BE2C (cell line): ENCODE measurements around the gene RHBDF2.

Source experiments
- DNase-seq: peaks from one replicate; pipeline ENCODE4 v3.0.0-alpha.2; 2020
- H3K27me3 ChIP-seq: fragments of 250-450 bp; sonication (Bioruptor Pico); 2 replicates; pipeline ENCODE4 v1.5.1; 2020; ENCODE audit warnings: mild to moderate bottlenecking
- H3K36me3 ChIP-seq: fragments of 250-450 bp; sonication (Bioruptor Pico); 2 replicates; pipeline ENCODE4 v1.5.1; 2020; ENCODE audit warnings: mild to moderate bottlenecking
- H3K4me1 ChIP-seq: fragments of 250-450 bp; sonication (Bioruptor Pico); 2 replicates; pipeline ENCODE4 v1.5.1; 2020
- H3K4me3 ChIP-seq: 2 replicates; pipeline ENCODE4 v1.5.1; 2011; ENCODE audit warnings: low read depth, low read length
- H3K9me3 ChIP-seq: fragments of 250-450 bp; sonication (Bioruptor Pico); 2 replicates; pipeline ENCODE4 v1.5.1; 2020
- TF ChIP-seq, protein P1 (sequence below): IDR thresholded peaks from 2 replicates; pipeline ENCODE4 v1.5.1; 2012; ENCODE audit warnings: mild to moderate bottlenecking, low read depth, low read length

RHBDF2 gene

DNA sequence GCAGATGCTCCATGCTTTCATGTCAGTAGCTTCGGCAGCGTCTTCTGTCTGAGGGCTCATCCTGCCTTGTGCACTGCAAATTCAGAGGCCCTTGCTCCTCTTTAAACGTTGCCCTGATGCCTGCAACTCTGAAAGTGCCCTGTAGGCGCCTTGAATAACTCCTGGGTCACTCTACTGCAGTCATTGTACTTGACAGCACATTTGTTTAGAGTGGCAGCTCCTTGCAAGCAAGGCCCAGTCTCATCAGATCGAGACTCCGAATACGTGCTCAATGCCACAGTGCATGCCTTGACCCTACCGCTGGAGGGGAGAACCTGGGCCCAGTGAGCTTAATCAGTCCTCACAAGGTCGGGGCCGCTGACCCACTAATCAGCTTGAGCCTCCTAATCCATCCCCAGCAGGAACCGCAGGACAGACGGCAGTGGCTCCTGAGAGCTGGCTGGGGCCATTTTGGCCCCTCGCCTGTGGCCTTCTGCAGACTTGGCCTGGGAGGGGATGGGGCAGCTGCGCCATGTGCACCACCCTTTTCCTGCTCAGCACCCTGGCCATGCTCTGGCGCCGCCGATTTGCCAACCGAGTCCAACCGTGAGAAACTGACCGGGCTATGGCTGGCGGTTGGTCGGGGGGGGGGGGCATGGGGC is 38.5 kb upstream of the RHBDF2 start, which contains the start of gene PRCD:
PRCD (plus strand) TSS at position 414 of the 641 bp plus-strand sequence; CDS start at position 512, 98 bp downstream.
- Histone ChIP-seq H3K27me3 (no peaks in the 10 kb centered on the region), H3K4me3 (peak within 1 kb of the TSS; percentile 84), H3K9me3 (no peaks in the 10 kb centered on the region), H3K36me3 (peaks cover 23% of the 10 kb centered on the region), H3K4me1 (peaks cover 45% of the 10 kb centered on the region)
- TF ChIP-seq, protein P1, sequence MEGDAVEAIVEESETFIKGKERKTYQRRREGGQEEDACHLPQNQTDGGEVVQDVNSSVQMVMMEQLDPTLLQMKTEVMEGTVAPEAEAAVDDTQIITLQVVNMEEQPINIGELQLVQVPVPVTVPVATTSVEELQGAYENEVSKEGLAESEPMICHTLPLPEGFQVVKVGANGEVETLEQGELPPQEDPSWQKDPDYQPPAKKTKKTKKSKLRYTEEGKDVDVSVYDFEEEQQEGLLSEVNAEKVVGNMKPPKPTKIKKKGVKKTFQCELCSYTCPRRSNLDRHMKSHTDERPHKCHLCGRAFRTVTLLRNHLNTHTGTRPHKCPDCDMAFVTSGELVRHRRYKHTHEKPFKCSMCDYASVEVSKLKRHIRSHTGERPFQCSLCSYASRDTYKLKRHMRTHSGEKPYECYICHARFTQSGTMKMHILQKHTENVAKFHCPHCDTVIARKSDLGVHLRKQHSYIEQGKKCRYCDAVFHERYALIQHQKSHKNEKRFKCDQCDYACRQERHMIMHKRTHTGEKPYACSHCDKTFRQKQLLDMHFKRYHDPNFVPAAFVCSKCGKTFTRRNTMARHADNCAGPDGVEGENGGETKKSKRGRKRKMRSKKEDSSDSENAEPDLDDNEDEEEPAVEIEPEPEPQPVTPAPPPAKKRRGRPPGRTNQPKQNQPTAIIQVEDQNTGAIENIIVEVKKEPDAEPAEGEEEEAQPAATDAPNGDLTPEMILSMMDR, result peak; percentile 18; the same call in 1 of the 2 replicates
- DNase-seq, result no peak

DNA sequence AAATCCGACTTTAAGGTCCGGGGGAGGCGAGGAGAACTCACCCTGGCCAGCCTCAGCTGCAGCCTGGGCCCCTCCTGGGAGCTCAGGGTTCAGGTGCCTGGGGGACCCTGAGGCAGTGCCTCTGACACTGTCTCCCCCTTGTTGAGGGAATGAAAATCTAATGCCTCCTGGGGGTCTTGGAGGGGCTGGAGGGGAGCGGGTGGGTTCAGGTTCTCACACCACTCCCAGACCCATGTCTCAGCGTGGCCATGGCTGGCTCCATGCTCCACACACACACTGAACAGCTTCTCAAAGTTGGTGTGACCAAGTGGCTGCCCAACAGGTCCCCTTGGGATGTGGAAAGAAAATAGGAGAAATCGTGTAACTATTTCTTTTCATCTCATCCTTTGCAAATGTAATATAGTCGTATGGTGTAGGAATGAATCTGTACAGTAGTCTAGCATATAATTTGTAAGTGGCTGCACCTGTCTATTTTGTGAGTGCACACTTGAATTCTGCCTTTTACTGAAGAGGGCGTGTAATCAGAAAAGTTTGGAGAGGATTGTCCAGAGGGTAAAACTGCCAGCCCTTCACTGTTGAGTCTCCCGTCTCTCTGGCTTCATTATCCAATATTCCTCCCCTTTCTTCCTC is 37.8 kb upstream of the RHBDF2 start:
- TF ChIP-seq, protein P1, result no peak
- Histone ChIP-seq H3K27me3 (no peaks in the 10 kb centered on the region), H3K36me3 (peaks cover 30% of the 10 kb centered on the region), H3K9me3 (no peaks in the 10 kb centered on the region), H3K4me3 (peak overlapping the region; percentile 84), H3K4me1 (peaks cover 45% of the 10 kb centered on the region)
- no peak for DNase-seq

DNA sequence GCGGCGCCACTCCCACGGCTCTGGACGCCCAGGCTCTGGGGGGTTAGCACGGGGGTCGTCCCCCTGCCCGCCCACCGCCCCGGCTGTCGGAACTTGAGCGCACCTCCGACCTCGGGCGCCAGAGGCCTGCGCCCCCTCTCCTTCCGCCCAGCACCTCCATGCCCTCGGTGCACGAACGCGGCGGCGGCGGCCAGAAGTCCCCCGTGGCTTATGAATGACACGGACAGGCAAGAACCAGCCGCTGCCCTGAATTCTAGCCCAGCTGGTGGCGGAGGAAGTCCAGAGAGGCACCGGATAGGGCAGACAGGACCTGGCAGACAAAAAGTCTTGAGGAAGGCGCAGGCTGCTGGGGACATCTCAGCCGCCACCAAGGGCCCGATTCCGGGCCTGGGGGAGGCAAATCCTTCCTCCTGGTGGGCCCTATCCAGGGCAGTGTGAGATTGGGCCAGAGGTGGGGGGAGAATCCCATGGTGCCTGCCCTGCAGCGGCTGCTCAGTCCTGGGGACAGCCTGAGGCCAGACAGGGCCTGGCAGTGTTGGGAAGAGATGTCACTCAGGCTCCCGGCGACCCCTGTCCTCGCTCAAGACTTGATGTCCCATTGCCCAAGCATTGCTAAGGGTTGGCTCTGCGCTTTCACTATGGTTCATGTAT is 37.2 kb upstream of the RHBDF2 start:
- H3K36me3 ChIP-seq, result peaks cover 36% of the 10 kb centered on the region
- no peak for DNase-seq
- no peaks in the 10 kb centered on the region for H3K27me3 ChIP-seq
- H3K9me3 ChIP-seq, result no peaks in the 10 kb centered on the region
- H3K4me1 ChIP-seq, result peaks cover 43% of the 10 kb centered on the region
- TF ChIP-seq, protein P1, result no peak
- peak overlapping the region; percentile 84 for H3K4me3 ChIP-seq

DNA sequence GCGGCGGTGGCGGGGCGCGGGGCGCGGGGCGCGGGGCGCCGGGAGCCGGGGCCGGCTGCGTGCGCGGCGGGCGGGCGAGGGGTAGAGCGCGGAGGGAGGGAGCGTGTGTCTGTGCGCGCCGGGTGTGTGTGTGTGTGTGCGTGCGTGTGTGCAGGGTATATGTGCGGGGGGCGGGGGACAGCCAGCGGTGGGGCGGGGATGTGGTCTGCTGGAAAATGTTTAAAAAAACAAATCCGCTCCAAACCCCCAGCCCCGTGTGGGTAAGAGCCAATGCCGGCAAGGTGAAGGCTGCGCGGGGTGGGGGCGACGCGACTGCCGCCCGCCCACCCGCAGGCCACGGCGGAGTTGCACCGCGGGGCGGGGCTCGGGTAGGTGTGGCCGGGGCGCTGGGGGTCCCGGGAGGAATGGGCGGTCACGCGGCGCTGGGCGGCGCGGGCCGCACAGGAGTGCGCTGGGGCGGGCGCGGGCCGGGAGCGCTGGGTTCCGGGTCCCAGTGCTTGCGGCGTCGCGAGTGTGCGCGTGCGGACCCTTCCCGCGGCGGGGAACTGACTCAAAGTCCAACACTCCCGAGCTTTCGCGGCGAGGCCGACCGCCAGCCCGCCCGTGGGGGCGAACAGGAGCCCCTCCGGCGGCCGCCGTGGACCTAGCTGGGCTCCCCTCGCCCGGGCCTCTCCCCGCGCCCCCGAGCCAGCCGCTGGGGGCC is 36.5 kb upstream of the RHBDF2 start, which contains the start of gene CYGB:
CYGB (minus strand) TSS at position 132 of the 703 bp plus-strand sequence. CDS start 167 bp downstream, outside the sequence.
- Histone ChIP-seq H3K4me1 (peaks cover 41% of the 10 kb centered on the region), H3K36me3 (peaks cover 43% of the 10 kb centered on the region), H3K4me3 (peak within 1 kb of the TSS; percentile 84), H3K27me3 (no peaks in the 10 kb centered on the region), H3K9me3 (no peaks in the 10 kb centered on the region)
- DNase-seq, result peak; percentile 92
- TF ChIP-seq, protein P1, result no peak

DNA sequence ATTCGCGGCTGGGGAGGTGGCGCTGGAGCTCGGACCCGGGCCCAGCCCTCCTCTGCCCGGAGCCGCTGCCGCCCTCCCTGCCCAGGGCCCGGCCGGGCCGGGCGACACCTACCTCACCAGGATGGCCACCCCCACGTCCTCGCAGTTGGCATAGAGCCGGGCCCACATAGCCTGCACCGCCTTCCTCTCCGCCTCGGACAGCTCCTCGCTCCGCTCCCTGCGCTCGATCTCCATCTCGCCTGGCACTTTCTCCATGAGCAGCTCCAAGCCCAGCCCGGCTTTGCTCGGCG is 36.0 kb upstream of the RHBDF2 start:
- no peaks in the 10 kb centered on the region for H3K27me3 ChIP-seq
- peak overlapping the region; percentile 84 for H3K4me3 ChIP-seq
- peaks cover 37% of the 10 kb centered on the region for H3K4me1 ChIP-seq
- H3K36me3 ChIP-seq, result peaks cover 46% of the 10 kb centered on the region
- DNase-seq, result peak; percentile 54
- no peaks in the 10 kb centered on the region for H3K9me3 ChIP-seq
- TF ChIP-seq, protein P1, result no peak
